Measurements from ENCODE around the gene CD24. TPM values are rescaled to one million over a fixed set of nuclear protein-coding genes. Genes with fewer than 3 reads are reported as not detected.

The CD24 gene
- total RNA-seq, 1 donor from 2014 or later: 3.3 TPM

Other genes with a start within 250 kb of the CD24 start
- gene MTRES1, start 53.5 kb upstream of the CD24 start, total RNA-seq: 16.0 TPM
- gene BEND3, start 140.8 kb upstream of the CD24 start, total RNA-seq: 2.4 TPM

All from sciatic nerve (tissue), 1 donor.